GM12878 (cell line): ENCODE measurements around the gene BCAS3. TPM values are rescaled to one million over a fixed set of nuclear protein-coding genes. Genes with fewer than 3 reads are reported as not detected.

Experiments
- ATAC-seq: fragments of 200-7000 bp; cut with Tn5 transposase; 3 replicates; pipeline ENCODE4 v1.9.1; 2020; ENCODE audit warnings: mild to moderate bottlenecking, moderate library complexity
- BruUV-seq: library from RNA; stranded (reverse); fragments of 400-500 nt; replicated peaks from 2 replicates; lab custom pipeline; 2021; lab: Mats Ljungman, UMichigan
- CTCF ChIA-PET: fragments of 300-600 bp; sonication (Branson Sonifier 250); formaldehyde crosslinking; extraction: SDS; loops from one replicate; lab custom pipeline; 2021; ENCODE audit warnings: inconsistent platforms; lab: Yijun Ruan, JAX
- POLR2A ChIA-PET: fragments of 350-600 bp; formaldehyde crosslinking; extraction: SDS; loops from one replicate; lab custom pipeline; 2021; ENCODE audit warnings: inconsistent platforms; lab: Charles Lee
- RAD21 ChIA-PET: fragments of 300-600 bp; sonication (Branson Sonifier 250); formaldehyde crosslinking; loops from one replicate; lab custom pipeline; 2023; ENCODE audit warnings: antibody characterized with exemption; ENCODE audit not compliant: unreplicated experiment; lab: Charles Lee
- SMC1A ChIA-PET: fragments of 300-600 bp; sonication (Branson Sonifier 250); formaldehyde crosslinking; loops from one replicate; lab custom pipeline; 2023; ENCODE audit not compliant: unreplicated experiment, uncharacterized antibody; lab: Charles Lee
- DNase-seq: peaks from one replicate; pipeline ENCODE4 v3.0.0-alpha.2; 2011; ENCODE audit warnings: low read depth, low spot score
- FAIRE-seq: peaks from 3 replicates; lab custom pipeline; 2011; peaks lifted over from hg19 to GRCh38; lab: Jason Lieb, UNC
- H2AFZ ChIP-seq: 2 replicates; pipeline ENCODE4 v1.6.0; 2011; ENCODE audit warnings: low read depth, low read length, control low read depth; ENCODE audit not compliant: control insufficient read depth
- H3K27ac ChIP-seq: 2 replicates; pipeline ENCODE4 v1.5.1; 2011; ENCODE audit warnings: control low read depth; ENCODE audit not compliant: control insufficient read depth, insufficient read depth
- H3K27me3 ChIP-seq, 2 experiments: replicated peaks in 1 of 2; 2 replicates each; pipeline versions ENCODE4 v1.6.0 to v1.6.1; 2011; ENCODE audit warnings: low read length in 1 of 2; ENCODE audit not compliant: control insufficient read depth in 2 of 2, insufficient read depth in 2 of 2
- H3K36me3 ChIP-seq, 2 experiments: 2 replicates each; pipeline ENCODE4 v1.5.1; 2011; ENCODE audit warnings: low read length in 1 of 2; ENCODE audit not compliant: control insufficient read depth in 2 of 2, insufficient read depth in 2 of 2
- H3K4me1 ChIP-seq: 2 replicates; pipeline ENCODE4 v1.6.1; 2011; ENCODE audit warnings: mild to moderate bottlenecking, low read length, moderate library complexity, mixed read lengths; ENCODE audit not compliant: control insufficient read depth, insufficient read depth
- H3K4me2 ChIP-seq: 2 replicates; pipeline ENCODE4 v1.6.0; 2011; ENCODE audit warnings: control low read depth; ENCODE audit not compliant: control insufficient read depth, insufficient read depth
- H3K4me3 ChIP-seq: fragments of 200-600 bp; sonication (generic); 2 replicates; pipeline ENCODE4 v1.5.1; 2016
- H3K79me2 ChIP-seq: 2 replicates; pipeline ENCODE4 v1.6.0; 2011; ENCODE audit warnings: low read length; ENCODE audit not compliant: control insufficient read depth, insufficient read depth
- H3K9ac ChIP-seq: 2 replicates; pipeline ENCODE4 v1.8.0; 2011; ENCODE audit warnings: low read length, control low read depth, mixed read lengths; ENCODE audit not compliant: control insufficient read depth, insufficient read depth
- H3K9me3 ChIP-seq: replicated peaks from 3 replicates; pipeline ENCODE4 v1.5.1; 2011; ENCODE audit warnings: mild to moderate bottlenecking, low read length; ENCODE audit not compliant: control insufficient read depth, insufficient read depth
- H4K20me1 ChIP-seq: 2 replicates; pipeline ENCODE4 v1.6.0; 2011; ENCODE audit not compliant: control insufficient read depth, insufficient read depth
- ATF2 ChIP-seq: IDR thresholded peaks from 2 replicates; pipeline ENCODE4 v1.6.1; 2012; ENCODE audit warnings: low read length, inconsistent platforms
- ETV6 ChIP-seq, 2 experiments: fragments of 450-650 bp in 1 of 2; IDR thresholded peaks in 1 of 2; conservative IDR thresholded peaks in 1 of 2; 2 replicates each; pipeline ENCODE4 v1.6.1; 2014; ENCODE audit warnings: antibody characterized with exemption in 1 of 2, borderline replicate concordance in 1 of 2, low read depth in 1 of 2, mild to moderate bottlenecking in 1 of 2, moderate library complexity in 1 of 2
- IRF4 ChIP-seq: IDR thresholded peaks from 2 replicates; pipeline ENCODE4 v1.6.1; 2011; ENCODE audit warnings: low read depth, low read length
- MYC ChIP-seq: IDR thresholded peaks from 2 replicates; pipeline ENCODE4 v1.6.1; 2011; ENCODE audit warnings: mild to moderate bottlenecking, low read length, moderate library complexity, inconsistent platforms; ENCODE audit not compliant: insufficient read depth, insufficient replicate concordance, insufficient read length, severe bottlenecking
- NFIC ChIP-seq: IDR thresholded peaks from 2 replicates; pipeline ENCODE4 v1.6.1; 2012; ENCODE audit warnings: low read depth, mild to moderate bottlenecking, inconsistent platforms, low read length, moderate library complexity
- RAD51 ChIP-seq: fragments of 450-650 bp; IDR thresholded peaks from 2 replicates; pipeline ENCODE4 v1.6.1; 2016; ENCODE audit warnings: moderate library complexity, mild to moderate bottlenecking, inconsistent platforms
- RBBP5 ChIP-seq: fragments of 200-600 bp; sonication (generic); conservative IDR thresholded peaks from 2 replicates; pipeline ENCODE4 v1.6.1; 2016
- RELA ChIP-seq: fragments of 450-650 bp; IDR thresholded peaks from 2 replicates; pipeline ENCODE4 v1.8.0; 2014; ENCODE audit warnings: borderline replicate concordance; ENCODE audit not compliant: partially characterized antibody
- SMAD5 ChIP-seq: IDR thresholded peaks from 2 replicates; pipeline ENCODE4 v1.6.1; 2016; ENCODE audit warnings: antibody characterized with exemption, low read depth
- SMC3 ChIP-seq: IDR thresholded peaks from 2 replicates; pipeline ENCODE4 v1.6.1; 2011; ENCODE audit warnings: low read length, improper control_type of control experiment, borderline replicate concordance
- STAT1 ChIP-seq: fragments of 450-650 bp; conservative IDR thresholded peaks from 2 replicates; pipeline ENCODE4 v1.6.1; 2014; ENCODE audit warnings: antibody characterized with exemption, mild to moderate bottlenecking
- WGBS: methylation state at CpG from one replicate; pipeline ENCODE4 v1.1.6; 2016; ENCODE audit warnings: low lambda C conversion rate; ENCODE audit not compliant: insufficient replicate concordance, insufficient coverage; ENCODE audit errors: missing lambda C conversion rate; 5-methylcytosine and 5-hydroxymethylcytosine counted together
- in situ Hi-C: fragments of 300-500 bp; cut with MboI; formaldehyde crosslinking; loops from 9 replicates; pipeline ENCODE4 v1.14.3; 2018; ENCODE audit warnings: mixed read lengths
- intact Hi-C: fragments of 100-400 bp; cut with micrococcal nuclease; formaldehyde crosslinking; loops from one replicate; pipeline ENCODE4 v1.14.2; 2022; ENCODE audit not compliant: unreplicated experiment
- polyA plus RNA-seq, 11 experiments: library from polyadenylated mRNA; depleted of rRNA in 4 of 11; unstranded in 6 of 11; stranded (reverse) in 5 of 11; fragments of >200 nt; fragmentation: Nextera tagmentation in 4 of 11; fragmentation: Illumina TruSeq in 1 of 11; extraction: Ambion mirVana in 4 of 11; extraction: Trizol in 1 of 11; gene quantifications; 1 replicate in 1 of 11; 2 replicates in 10 of 11; pipeline versions ENCODE4 v1.2.1 to v1.2.3, GENCODE V29; 2011 to 2016; ENCODE audit warnings: inconsistent platforms in 2 of 11, missing spikeins in 2 of 11, low read depth in 1 of 11
- total RNA-seq, 4 experiments: library from RNA; depleted of rRNA in 3 of 4; stranded (reverse); fragments of >200 nt in 3 of 4; fragmentation: Illumina TruSeq in 1 of 4; extraction: Trizol in 1 of 4; gene quantifications; 2 replicates each; pipeline versions ENCODE4 v1.2.1 to v1.2.3, GENCODE V29; 2013 to 2021
- TF ChIP-seq, protein P1 (sequence below): IDR thresholded peaks from 2 replicates; pipeline ENCODE4 v1.6.1; 2012; ENCODE audit warnings: low read depth, low read length, improper control_type of control experiment
- TF ChIP-seq, protein P2 (sequence below): fragments of 450-650 bp; IDR thresholded peaks from 2 replicates; pipeline ENCODE4 v1.6.1; 2018; ENCODE audit warnings: mild to moderate bottlenecking, low read depth, moderate library complexity; ENCODE audit not compliant: partially characterized antibody
- TF ChIP-seq, protein P3 (sequence below): fragments of 150-350 bp; IDR thresholded peaks from 2 replicates; pipeline ENCODE4 v1.6.1; 2016; ENCODE audit warnings: low read depth, low read length

The BCAS3 gene
- total and polyA plus RNA-seq, 10 of the 15 experiments (the other 5 are each of a cell fraction or from before 2014, with no cell fraction given) = 2.1 to 11.0 (median 6.6) TPM

DNA sequence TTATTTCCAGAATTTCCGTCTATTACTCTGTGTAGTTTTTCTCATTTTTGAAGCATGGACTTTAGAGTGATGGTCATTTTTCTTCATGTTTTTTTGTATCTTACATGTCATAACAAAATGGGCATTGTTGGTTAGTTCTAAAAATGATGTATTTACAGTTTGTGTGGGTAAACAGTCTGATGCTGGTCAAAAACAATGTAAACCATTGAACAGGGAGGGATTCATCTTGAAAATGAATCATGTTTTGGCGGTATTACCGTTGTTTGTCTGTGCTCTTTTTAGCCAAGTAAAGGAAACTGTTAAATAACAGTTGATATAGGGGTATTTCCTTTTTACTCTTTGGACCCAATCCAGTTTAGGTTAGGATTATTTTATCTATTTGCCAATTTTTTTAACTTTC lies 315.8 kb downstream of the BCAS3 start:
- DNase-seq (no peak), ATAC-seq (no peak), FAIRE-seq (no peak)
- H3K9ac ChIP-seq = no peak overlapping the region
- in situ Hi-C loops (no loop called here), intact Hi-C loops (no loop called here)
- ChIA-PET SMC1A (interaction anchor here (1.3 kb wide), 1 partner anchor 637 kb away, joined by 3 read pairs; no protein-coding TSS in a partner anchor), RAD21 (no interaction called here), CTCF (interaction anchor here (1.6 to 1.9 kb wide), 2 partner anchors 8 to 22 kb away, joined by 5 read pairs; no protein-coding TSS in a partner anchor), POLR2A (no interaction called here)
- H3K4me2 ChIP-seq = no peak overlapping the region
- no peaks in the 10 kb centered on the region for H3K4me1 ChIP-seq
- H3K79me2 ChIP-seq = no peaks in the 10 kb centered on the region
- no peak overlapping the region for H2AFZ ChIP-seq
- no TSS peak for BruUV-seq
- H3K27me3 ChIP-seq = no peaks in the 10 kb centered on the region
- no peaks in the 10 kb centered on the region for H3K36me3 ChIP-seq
- 36% methylated on average over 3 of the region's 3 CpGs for WGBS
- TF ChIP-seq ETV6 (conservative IDR thresholded peaks at IDR 0.05 in 1 of 2, IDR thresholded peaks at IDR 0.05 in 1 of 2; ENCODE audit: borderline replicate concordance in 1 of 2, low read depth in 1 of 2) = no peak
- no peak for TF ChIP-seq IRF4
- TF ChIP-seq, protein P1, sequence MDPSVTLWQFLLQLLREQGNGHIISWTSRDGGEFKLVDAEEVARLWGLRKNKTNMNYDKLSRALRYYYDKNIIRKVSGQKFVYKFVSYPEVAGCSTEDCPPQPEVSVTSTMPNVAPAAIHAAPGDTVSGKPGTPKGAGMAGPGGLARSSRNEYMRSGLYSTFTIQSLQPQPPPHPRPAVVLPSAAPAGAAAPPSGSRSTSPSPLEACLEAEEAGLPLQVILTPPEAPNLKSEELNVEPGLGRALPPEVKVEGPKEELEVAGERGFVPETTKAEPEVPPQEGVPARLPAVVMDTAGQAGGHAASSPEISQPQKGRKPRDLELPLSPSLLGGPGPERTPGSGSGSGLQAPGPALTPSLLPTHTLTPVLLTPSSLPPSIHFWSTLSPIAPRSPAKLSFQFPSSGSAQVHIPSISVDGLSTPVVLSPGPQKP = no peak
- TF ChIP-seq ATF2 = no peak
- no peak for TF ChIP-seq RAD51
- no peak for TF ChIP-seq RELA
- TF ChIP-seq, protein P2, sequence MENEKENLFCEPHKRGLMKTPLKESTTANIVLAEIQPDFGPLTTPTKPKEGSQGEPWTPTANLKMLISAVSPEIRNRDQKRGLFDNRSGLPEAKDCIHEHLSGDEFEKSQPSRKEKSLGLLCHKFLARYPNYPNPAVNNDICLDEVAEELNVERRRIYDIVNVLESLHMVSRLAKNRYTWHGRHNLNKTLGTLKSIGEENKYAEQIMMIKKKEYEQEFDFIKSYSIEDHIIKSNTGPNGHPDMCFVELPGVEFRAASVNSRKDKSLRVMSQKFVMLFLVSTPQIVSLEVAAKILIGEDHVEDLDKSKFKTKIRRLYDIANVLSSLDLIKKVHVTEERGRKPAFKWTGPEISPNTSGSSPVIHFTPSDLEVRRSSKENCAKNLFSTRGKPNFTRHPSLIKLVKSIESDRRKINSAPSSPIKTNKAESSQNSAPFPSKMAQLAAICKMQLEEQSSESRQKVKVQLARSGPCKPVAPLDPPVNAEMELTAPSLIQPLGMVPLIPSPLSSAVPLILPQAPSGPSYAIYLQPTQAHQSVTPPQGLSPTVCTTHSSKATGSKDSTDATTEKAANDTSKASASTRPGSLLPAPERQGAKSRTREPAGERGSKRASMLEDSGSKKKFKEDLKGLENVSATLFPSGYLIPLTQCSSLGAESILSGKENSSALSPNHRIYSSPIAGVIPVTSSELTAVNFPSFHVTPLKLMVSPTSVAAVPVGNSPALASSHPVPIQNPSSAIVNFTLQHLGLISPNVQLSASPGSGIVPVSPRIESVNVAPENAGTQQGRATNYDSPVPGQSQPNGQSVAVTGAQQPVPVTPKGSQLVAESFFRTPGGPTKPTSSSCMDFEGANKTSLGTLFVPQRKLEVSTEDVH = no peak
- TF ChIP-seq RBBP5 = no peak
- TF ChIP-seq NFIC = no peak
- no peak for TF ChIP-seq MYC
- TF ChIP-seq, protein P3, sequence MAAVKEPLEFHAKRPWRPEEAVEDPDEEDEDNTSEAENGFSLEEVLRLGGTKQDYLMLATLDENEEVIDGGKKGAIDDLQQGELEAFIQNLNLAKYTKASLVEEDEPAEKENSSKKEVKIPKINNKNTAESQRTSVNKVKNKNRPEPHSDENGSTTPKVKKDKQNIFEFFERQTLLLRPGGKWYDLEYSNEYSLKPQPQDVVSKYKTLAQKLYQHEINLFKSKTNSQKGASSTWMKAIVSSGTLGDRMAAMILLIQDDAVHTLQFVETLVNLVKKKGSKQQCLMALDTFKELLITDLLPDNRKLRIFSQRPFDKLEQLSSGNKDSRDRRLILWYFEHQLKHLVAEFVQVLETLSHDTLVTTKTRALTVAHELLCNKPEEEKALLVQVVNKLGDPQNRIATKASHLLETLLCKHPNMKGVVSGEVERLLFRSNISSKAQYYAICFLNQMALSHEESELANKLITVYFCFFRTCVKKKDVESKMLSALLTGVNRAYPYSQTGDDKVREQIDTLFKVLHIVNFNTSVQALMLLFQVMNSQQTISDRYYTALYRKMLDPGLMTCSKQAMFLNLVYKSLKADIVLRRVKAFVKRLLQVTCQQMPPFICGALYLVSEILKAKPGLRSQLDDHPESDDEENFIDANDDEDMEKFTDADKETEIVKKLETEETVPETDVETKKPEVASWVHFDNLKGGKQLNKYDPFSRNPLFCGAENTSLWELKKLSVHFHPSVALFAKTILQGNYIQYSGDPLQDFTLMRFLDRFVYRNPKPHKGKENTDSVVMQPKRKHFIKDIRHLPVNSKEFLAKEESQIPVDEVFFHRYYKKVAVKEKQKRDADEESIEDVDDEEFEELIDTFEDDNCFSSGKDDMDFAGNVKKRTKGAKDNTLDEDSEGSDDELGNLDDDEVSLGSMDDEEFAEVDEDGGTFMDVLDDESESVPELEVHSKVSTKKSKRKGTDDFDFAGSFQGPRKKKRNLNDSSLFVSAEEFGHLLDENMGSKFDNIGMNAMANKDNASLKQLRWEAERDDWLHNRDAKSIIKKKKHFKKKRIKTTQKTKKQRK = no peak
- no peak for TF ChIP-seq SMAD5
- TF ChIP-seq SMC3 = no peak
- TF ChIP-seq STAT1 = no peak
- no peaks in the 10 kb centered on the region for H4K20me1 ChIP-seq
- no peak overlapping the region for H3K27ac ChIP-seq
- H3K4me3 ChIP-seq = no peak overlapping the region
- H3K9me3 ChIP-seq = no peaks in the 10 kb centered on the region
